Peyer's patch (tissue), 4 donors: ENCODE results near the gene REEP2. TPM values are rescaled to one million over a fixed set of nuclear protein-coding genes. Genes with fewer than 3 reads are reported as not detected.

Source experiments
- DNase-seq, 3 donors: peaks; one replicate each; pipeline ENCODE4 v3.0.0-alpha.2; 2017 to 2019
- H3K27ac ChIP-seq, 4 donors: fragments of 200-600 bp; sonication (generic); one replicate each; pipeline ENCODE4 v1.5.1; 2016 to 2019
- H3K27me3 ChIP-seq, 2 donors: fragments of 200-600 bp; sonication (generic); one replicate each; pipeline ENCODE4 v1.5.1; 2019
- H3K36me3 ChIP-seq, 3 donors: fragments of 200-600 bp; sonication (generic); one replicate each; pipeline ENCODE4 v1.5.1; 2016 to 2019
- H3K4me1 ChIP-seq, 4 donors: fragments of 200-600 bp; sonication (generic); one replicate each; pipeline ENCODE4 v1.5.1; 2016 to 2019
- H3K4me3 ChIP-seq, 4 donors: fragments of 200-600 bp; sonication (generic); 1 replicate in 3 of 4; 2 replicates in 1 of 4; pipeline ENCODE4 v1.5.1; 2016 to 2019; ENCODE audit warnings: mild to moderate bottlenecking in 1 of 4
- H3K9me3 ChIP-seq, 4 donors: fragments of 200-600 bp; sonication (generic); one replicate each; pipeline ENCODE4 v1.5.1; 2016 to 2019; ENCODE audit warnings: mild to moderate bottlenecking in 1 of 4
- POLR2A ChIP-seq, 2 donors: fragments of 450-650 bp; IDR thresholded peaks; one replicate each; pipeline ENCODE4 v1.5.1; 2017; ENCODE audit warnings: antibody characterized with exemption in 2 of 2, mild to moderate bottlenecking in 2 of 2, moderate library complexity in 2 of 2
- small RNA-seq, 2 donors: library from RNA; depleted of rRNA; stranded (forward); fragments of <200 nt; gene quantifications; one replicate each; pipeline ENCODE3, GENCODE V24; 2016
- total RNA-seq, 4 donors: library from RNA; depleted of rRNA; stranded (reverse); fragments of >200 nt; gene quantifications; one replicate each; pipeline ENCODE4 v1.1.0, GENCODE V29; 2016
- TF ChIP-seq, protein P1 (sequence below), 6 experiments: fragments of 450-650 bp in 4 of 6; fragments of 200-600 bp in 2 of 6; sonication (generic) in 1 of 6; IDR thresholded peaks; one replicate each; pipeline ENCODE4 v1.5.1; 2017 to 2019; ENCODE audit warnings: antibody characterized with exemption in 6 of 6, mild to moderate bottlenecking in 3 of 6, moderate library complexity in 1 of 6

Gene REEP2
- total RNA-seq, 4 donors from 2014 or later: 1.7 to 10.7 (median 2.1) TPM

DNA sequence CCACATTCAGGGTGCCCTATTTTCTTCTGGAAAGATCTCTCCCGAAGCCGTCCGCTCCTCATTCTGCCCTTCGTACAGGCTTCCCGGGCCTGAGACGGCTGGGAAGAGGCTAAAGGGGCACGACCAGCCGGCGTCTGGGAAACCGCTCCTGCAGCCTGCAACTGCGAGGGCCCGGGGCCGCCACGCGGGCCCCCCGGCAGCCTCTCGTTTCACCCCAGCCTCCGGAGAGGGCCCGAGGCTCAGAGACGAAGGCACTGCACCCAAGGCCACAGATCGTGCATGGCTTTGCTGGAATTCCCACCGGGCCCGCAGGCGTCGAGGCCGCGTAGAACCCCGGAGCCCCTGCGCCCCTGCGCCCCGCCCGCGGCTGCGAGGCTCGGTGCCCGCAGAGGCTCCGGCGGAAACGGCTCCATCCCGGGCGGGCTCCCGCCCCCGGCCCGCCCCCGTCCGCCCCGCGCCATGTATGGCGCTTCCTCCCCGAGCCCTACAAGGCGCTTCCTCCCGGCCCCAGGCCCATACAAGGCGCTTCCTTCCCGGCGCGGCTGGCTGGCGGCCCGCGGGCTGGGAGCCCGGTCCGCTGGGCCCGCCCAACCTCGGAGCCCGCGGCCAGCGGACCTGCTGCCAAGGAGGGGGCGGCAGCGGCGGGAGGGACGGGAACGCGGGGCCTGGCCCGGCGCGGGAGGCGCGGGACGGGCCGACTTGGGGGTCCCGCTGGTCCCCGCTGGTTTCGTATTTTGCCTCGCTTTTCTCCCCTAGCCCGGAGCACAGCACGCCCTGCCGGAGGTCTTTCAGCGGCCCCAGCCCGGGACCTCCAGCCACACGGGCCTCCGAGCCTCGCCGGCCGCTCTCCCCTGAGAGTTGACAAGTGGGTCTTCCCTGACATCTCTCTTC is 53.1 kb downstream of the REEP2 start:
- TF ChIP-seq, protein P1, sequence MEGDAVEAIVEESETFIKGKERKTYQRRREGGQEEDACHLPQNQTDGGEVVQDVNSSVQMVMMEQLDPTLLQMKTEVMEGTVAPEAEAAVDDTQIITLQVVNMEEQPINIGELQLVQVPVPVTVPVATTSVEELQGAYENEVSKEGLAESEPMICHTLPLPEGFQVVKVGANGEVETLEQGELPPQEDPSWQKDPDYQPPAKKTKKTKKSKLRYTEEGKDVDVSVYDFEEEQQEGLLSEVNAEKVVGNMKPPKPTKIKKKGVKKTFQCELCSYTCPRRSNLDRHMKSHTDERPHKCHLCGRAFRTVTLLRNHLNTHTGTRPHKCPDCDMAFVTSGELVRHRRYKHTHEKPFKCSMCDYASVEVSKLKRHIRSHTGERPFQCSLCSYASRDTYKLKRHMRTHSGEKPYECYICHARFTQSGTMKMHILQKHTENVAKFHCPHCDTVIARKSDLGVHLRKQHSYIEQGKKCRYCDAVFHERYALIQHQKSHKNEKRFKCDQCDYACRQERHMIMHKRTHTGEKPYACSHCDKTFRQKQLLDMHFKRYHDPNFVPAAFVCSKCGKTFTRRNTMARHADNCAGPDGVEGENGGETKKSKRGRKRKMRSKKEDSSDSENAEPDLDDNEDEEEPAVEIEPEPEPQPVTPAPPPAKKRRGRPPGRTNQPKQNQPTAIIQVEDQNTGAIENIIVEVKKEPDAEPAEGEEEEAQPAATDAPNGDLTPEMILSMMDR (IDR thresholded peaks at IDR 0.05): no peak
- no peak for TF ChIP-seq POLR2A (IDR thresholded peaks at IDR 0.05)
- H3K4me3 ChIP-seq: peak overlapping the region; percentile 26 to 66 (median 62)
- no peaks in the 10 kb centered on the region for H3K27me3 ChIP-seq
- H3K4me1 ChIP-seq: peaks cover 0 to 19% (median 14%) of the 10 kb centered on the region in 4 donors
- no peaks in the 10 kb centered on the region for H3K36me3 ChIP-seq
- peak; percentile 79 to 93 (median 90) for DNase-seq
- peak overlapping the region in 3 of 4 donors; percentile 18 to 53 (median 48) for H3K27ac ChIP-seq
- no peaks in the 10 kb centered on the region for H3K9me3 ChIP-seq

- no peaks in the 10 kb centered on the region for H3K36me3 ChIP-seq
- TF ChIP-seq, protein P1 (IDR thresholded peaks at IDR 0.05): no peak
- no peak for TF ChIP-seq POLR2A (IDR thresholded peaks at IDR 0.05)
- peak overlapping the region in 3 of 4 donors; percentile 18 to 53 (median 48) for H3K27ac ChIP-seq
- no peaks in the 10 kb centered on the region for H3K9me3 ChIP-seq
- H3K27me3 ChIP-seq: no peaks in the 10 kb centered on the region
- peak overlapping the region; percentile 26 to 66 (median 62) for H3K4me3 ChIP-seq
- DNase-seq: no peak
- peaks cover 0 to 19% (median 14%) of the 10 kb centered on the region in 4 donors for H3K4me1 ChIP-seq
Observed at GRCh38 chr5:138492560-138493045, 53.7 kb downstream of the REEP2 start.

DNA sequence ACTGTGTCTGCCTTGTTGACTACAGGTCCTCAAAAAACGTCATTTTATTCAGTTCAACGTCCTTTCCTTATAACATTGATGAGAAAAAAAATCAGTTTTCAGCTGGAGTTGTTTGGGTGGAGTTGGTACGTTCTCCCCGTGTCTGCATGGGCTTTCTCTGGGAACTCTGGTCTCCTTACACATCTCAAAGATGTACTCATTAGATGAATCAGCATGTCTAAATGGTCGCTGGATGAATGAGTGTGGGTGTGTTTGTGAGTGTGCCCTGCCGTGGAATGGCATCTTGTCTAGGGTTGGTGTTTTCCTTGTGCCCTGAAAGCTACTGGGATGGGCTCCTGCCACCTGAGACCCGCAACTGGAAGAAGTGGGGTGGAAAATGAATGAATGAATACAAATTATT is 56.5 kb downstream of the REEP2 start:
- Histone ChIP-seq H3K27me3 (no peaks in the 10 kb centered on the region), H3K9me3 (no peaks in the 10 kb centered on the region), H3K36me3 (no peaks in the 10 kb centered on the region), H3K27ac (no peak overlapping the region), H3K4me3 (no peak overlapping the region), H3K4me1 (peaks cover 0 to 19% (median 14%) of the 10 kb centered on the region in 4 donors)
- TF ChIP-seq, protein P1 (IDR thresholded peaks at IDR 0.05): no peak
- DNase-seq: no peak

Small RNAs within 50 kb of the gene (small RNA-seq; reads per million reads assigned to genes)
- 0 reads per million in 2 donors for gene AC113403.1

Other genes with a start within 250 kb of the REEP2 start
- gene CDC23, start 225.7 kb upstream of the REEP2 start, total RNA-seq: 10 to 100 TPM in 3 of 4 donors, 1 to 10 TPM in 1; 9.3 to 24.8 (median 10.6) TPM
- not detected for gene GFRA3, start 164.4 kb upstream of the REEP2 start, total RNA-seq
- 1 to 10 TPM in 1 of 4 donors, under 1 TPM in 3; 0.88 to 4.1 (median 0.94) TPM for gene CDC25C, start 107.3 kb upstream of the REEP2 start, total RNA-seq
- 10 to 100 TPM; 19.1 to 22.1 (median 20.7) TPM for gene FAM53C, start 100.8 kb upstream of the REEP2 start, total RNA-seq
- gene KDM3B, start 86.4 kb upstream of the REEP2 start, total RNA-seq: 10 to 100 TPM; 55.3 to 85.2 (median 68.1) TPM
- gene EGR1, start 26.4 kb downstream of the REEP2 start, total RNA-seq: 100 to 1,000 TPM in 1 of 4 donors, 10 to 100 TPM in 1, 1 to 10 TPM in 2; 5.3 to 109 (median 11.4) TPM
- 10 to 100 TPM; 33.3 to 75.1 (median 39.3) TPM for gene ETF1, start 104.2 kb downstream of the REEP2 start, total RNA-seq
- 100 to 1,000 TPM; 152 to 221 (median 160) TPM for gene HSPA9, start 136.3 kb downstream of the REEP2 start, total RNA-seq